GM19324 (cell line): Measurements from ENCODE around the gene OLFML1.
A peak's percentile ranks its signal among the peaks of the same experiment; 100 is the strongest.

Source experiments
- ATAC-seq: cut with Tn5 transposase; IDR thresholded peaks from one replicate; pipeline ENCODE4 v1.9.1; 2021; ENCODE audit warnings: mild to moderate bottlenecking, moderate library complexity; ENCODE audit not compliant: unreplicated experiment, low FRiP score

Gene OLFML1

GRCh38 chr11:7485186-7486097, at the start of gene OLFML1:
OLFML1 (plus strand) TSS chr11:7485506; CDS start chr11:7485876, 370 bp downstream.
- no peak for ATAC-seq

- ATAC-seq = no peak
These were observed 49.2 kb upstream of the OLFML1 start for GRCh38 chr11:7436146-7436545.

GRCh38 chr11:7436657-7437056, 48.6 kb upstream of the OLFML1 start:
- ATAC-seq = peak; percentile 77

- ATAC-seq = no peak
These were observed 47.6 kb upstream of the OLFML1 start for GRCh38 chr11:7437696-7438095.

GRCh38 chr11:7439746-7440320, 45.5 kb upstream of the OLFML1 start:
- ATAC-seq = no peak

- peak; percentile 70 for ATAC-seq
These were observed 42.6 kb upstream of the OLFML1 start for GRCh38 chr11:7442588-7443215.

GRCh38 chr11:7444091-7444981, 41.0 kb upstream of the OLFML1 start:
- ATAC-seq = no peak

- no peak for ATAC-seq
These were observed 39.7 kb upstream of the OLFML1 start for GRCh38 chr11:7445564-7445963.

- no peak for ATAC-seq
These were observed 37.1 kb upstream of the OLFML1 start for GRCh38 chr11:7448201-7448600.

- ATAC-seq = no peak
These were observed 36.0 kb upstream of the OLFML1 start for GRCh38 chr11:7449211-7449840.

GRCh38 chr11:7449841-7450214, 35.5 kb upstream of the OLFML1 start:
- ATAC-seq = no peak

- no peak for ATAC-seq
These were observed 34.5 kb upstream of the OLFML1 start for GRCh38 chr11:7450836-7451235.

GRCh38 chr11:7451520-7451919, 33.8 kb upstream of the OLFML1 start:
- no peak for ATAC-seq

GRCh38 chr11:7451952-7452494, 33.3 kb upstream of the OLFML1 start:
- no peak for ATAC-seq

GRCh38 chr11:7454854-7455253, 30.5 kb upstream of the OLFML1 start:
- no peak for ATAC-seq

GRCh38 chr11:7457211-7457610, 28.1 kb upstream of the OLFML1 start:
- ATAC-seq = no peak

- no peak for ATAC-seq
These were observed 22.6 kb upstream of the OLFML1 start for GRCh38 chr11:7462706-7463105.

- ATAC-seq = peak; percentile 47
These were observed 17.7 kb upstream of the OLFML1 start for GRCh38 chr11:7467652-7468051.

GRCh38 chr11:7469351-7469865, 15.9 kb upstream of the OLFML1 start:
- no peak for ATAC-seq

GRCh38 chr11:7471071-7471470, 14.2 kb upstream of the OLFML1 start:
- no peak for ATAC-seq
